ENCODE results near the gene OVCA2.

Gene OVCA2

DNA sequence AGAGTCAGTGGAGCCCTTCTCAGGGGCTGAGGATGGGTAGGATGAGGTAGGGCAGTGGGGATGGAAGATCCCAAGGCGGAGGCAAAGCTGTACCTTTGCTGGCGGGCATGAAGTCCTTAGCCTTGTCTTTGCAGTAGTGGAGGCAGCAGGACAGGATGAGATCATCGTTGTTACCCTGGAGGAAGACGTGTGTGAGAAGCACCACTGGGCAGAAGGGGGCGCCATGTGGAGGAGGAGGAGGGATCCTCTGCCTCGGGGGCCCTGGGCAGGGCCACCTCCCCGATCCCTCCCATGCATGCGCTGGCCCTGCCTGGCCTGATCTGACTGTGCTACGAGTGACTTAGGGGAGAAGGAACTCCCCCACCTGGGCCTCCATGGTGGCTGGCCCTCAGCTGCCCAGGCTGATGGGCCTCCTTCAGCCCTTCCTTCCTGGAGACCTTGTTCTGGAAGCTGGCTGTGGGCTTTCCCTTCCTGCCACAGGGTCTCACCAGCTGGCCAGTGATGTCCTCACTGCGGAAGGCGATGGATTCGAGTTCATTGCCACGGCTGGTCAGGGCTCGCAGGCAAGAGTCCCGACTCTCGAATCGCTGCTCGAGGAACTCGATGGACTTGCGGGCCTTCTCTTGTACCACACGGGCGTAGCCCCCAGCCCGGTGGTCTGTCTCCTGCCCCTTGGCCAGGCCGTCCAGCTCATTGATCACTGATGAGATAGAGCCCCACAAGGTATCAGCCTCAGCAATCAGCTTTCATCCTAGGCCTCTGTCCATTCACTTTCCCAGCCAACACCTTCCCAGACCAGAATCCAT is 23.4 kb downstream of the OVCA2 start:
- DNase-seq (ENCODE audit: low read depth in 2 of 2): peak in 1 of 2 donors; percentile 55

DNA sequence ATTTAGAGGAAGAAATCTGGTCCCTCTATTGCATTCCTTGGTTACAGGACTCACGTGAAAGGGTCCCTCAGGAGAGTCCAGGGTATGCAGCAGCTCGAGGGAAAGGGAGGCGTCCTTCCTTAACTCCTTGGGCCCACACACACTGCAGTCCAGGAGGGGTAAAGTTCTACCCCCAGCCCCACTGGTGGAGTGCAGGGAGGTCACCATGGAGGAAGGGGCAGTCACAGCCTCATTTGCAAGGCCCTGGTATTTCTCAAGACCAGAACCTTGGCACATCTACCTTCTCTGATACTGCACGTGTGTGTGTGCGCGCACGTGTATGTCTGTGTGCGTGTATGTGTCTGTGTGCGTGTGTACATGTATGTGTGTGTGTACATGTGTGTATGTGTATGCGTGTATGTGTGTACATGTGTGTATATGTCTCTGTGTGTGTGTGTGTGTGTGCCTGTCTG is 24.2 kb downstream of the OVCA2 start:
- no peak for DNase-seq (ENCODE audit: low read depth in 2 of 2)

DNA sequence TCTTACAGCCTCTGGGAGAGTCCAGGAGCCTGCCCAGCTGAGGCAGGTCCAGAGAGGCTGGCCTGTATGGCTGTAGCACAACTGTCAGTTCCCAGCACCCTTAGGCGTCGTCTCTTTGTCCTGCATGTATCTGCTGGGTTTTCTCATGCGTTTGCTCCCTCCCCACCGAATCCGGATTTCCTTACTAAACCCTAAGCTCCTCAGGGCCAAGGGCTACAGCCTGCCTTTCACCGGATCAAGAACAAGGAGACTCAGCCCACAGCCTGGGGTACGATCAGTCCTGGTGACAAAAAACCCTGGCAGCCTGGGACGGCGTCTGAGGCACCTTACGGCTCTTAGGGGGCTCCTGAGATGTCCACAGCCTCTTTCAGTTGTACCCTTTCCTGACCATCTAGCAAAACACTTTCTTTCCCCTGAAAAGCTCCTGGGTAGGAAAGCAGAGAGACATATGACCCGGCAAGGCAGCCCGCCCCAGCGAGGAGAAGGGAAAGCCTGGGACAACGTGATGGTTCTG is 25.3 kb downstream of the OVCA2 start:
- no peak for DNase-seq (ENCODE audit: low read depth in 2 of 2)

GRCh38 chr17:2067608-2068024 is 25.8 kb downstream of the OVCA2 start:
- DNase-seq (ENCODE audit: low read depth in 2 of 2): no peak

- no peak for DNase-seq (ENCODE audit: low read depth in 2 of 2)
Measured at GRCh38 chr17:2068031-2068518, 26.3 kb downstream of the OVCA2 start.

DNA sequence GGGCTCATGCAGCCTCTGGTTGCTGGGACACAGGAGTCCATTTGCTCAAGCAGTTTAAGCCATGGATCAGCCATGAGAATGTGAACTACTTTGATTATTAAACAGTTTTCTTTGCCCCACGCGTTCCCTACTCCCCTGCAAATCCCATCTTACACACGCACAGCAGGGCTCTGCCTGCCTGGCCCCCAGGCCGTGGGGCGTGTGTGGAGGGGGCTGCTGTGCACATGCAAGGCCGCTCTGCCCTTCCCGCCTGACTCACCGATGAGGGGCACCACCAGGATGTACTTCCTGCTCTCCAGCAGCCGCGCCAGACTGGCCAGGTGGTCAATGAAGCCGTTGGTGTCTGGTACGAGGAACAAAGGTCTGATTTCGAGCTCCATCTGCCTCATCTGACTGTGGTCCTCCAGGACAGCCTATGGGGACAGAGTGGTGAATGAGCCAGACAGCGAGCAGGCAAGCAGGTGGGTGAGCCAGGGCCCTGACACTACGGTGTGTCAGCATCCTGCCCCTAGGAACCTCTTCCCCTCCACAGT is 26.8 kb downstream of the OVCA2 start:
- no peak for DNase-seq (ENCODE audit: low read depth in 2 of 2)

- DNase-seq (ENCODE audit: low read depth in 2 of 2): no peak
Measured at GRCh38 chr17:2070241-2071023, 28.6 kb downstream of the OVCA2 start.

DNA sequence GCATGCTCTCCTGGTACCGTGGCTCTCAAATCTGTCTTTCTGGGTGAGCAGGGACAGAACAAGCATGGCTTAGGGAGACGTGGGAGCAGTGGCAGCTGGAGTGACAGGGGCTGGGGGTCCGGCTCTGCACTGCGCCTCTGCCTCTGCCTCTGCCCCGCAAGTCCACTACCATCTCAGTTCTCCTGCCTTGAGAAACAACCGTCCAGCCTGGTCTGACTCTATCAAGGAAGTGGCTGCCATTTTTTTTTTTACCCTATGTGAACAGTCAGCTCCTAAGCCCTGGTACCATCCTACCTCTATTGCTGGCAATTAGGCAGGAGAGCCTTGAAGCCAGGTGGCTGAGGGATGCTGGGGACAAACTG is 29.2 kb downstream of the OVCA2 start:
- DNase-seq (ENCODE audit: low read depth in 2 of 2): no peak

GRCh38 chr17:2071455-2072281 is 29.8 kb downstream of the OVCA2 start:
- DNase-seq (ENCODE audit: low read depth in 2 of 2): no peak

DNA sequence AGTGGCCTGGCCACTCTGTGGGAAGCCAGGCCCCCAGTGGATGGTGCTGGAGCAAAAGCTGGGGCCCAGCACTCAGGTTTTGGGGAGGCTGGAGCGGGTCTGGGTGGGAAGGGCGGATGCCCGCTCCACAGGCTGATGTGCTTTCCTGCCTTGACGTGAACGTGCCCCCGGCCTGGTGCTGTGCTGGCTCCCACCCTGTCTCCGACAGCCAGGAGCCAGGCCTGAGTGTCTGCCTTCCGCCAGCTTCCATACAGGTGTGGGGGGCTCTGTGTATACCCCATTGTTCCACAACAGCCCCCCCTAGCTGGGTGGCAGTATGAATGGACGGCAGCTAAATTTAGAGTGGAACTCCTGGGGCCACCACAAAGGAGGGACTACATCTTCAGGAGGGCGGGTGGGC is 33.1 kb downstream of the OVCA2 start:
- DNase-seq (ENCODE audit: low read depth in 2 of 2): no peak

- no peak for DNase-seq (ENCODE audit: low read depth in 2 of 2)
Measured at GRCh38 chr17:2075336-2076086, 33.7 kb downstream of the OVCA2 start.

- DNase-seq (ENCODE audit: low read depth in 2 of 2): no peak
Measured at GRCh38 chr17:2076087-2076984, 34.5 kb downstream of the OVCA2 start.

GRCh38 chr17:2077040-2077439 is 35.2 kb downstream of the OVCA2 start:
- DNase-seq (ENCODE audit: low read depth in 2 of 2): no peak

- DNase-seq (ENCODE audit: low read depth in 2 of 2): no peak
Measured at GRCh38 chr17:2081564-2081963, 39.7 kb downstream of the OVCA2 start.

GRCh38 chr17:2082003-2082781 is 40.4 kb downstream of the OVCA2 start:
- no peak for DNase-seq (ENCODE audit: low read depth in 2 of 2)

DNA sequence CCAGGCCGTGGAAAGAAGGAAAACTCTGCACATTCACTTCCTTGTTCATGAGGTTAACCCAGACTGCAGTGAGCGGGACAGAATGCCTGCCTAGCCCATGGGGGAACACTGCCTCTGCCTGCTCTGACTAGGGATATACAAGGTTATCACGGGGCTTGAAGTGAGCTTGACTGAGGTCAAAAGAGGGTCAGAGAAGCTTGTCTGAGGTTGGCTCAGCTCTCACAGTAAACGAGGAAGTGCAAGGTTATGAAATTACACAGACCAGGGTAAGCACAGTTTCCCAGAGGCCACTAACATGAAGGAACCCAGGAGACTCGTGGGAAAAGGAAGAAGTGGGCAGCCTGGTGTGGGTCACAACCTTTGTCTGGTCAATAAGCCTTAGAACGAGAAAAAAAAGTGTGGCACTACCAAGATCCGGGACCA is 41.8 kb downstream of the OVCA2 start:
- no peak for DNase-seq (ENCODE audit: low read depth in 2 of 2)

DNA sequence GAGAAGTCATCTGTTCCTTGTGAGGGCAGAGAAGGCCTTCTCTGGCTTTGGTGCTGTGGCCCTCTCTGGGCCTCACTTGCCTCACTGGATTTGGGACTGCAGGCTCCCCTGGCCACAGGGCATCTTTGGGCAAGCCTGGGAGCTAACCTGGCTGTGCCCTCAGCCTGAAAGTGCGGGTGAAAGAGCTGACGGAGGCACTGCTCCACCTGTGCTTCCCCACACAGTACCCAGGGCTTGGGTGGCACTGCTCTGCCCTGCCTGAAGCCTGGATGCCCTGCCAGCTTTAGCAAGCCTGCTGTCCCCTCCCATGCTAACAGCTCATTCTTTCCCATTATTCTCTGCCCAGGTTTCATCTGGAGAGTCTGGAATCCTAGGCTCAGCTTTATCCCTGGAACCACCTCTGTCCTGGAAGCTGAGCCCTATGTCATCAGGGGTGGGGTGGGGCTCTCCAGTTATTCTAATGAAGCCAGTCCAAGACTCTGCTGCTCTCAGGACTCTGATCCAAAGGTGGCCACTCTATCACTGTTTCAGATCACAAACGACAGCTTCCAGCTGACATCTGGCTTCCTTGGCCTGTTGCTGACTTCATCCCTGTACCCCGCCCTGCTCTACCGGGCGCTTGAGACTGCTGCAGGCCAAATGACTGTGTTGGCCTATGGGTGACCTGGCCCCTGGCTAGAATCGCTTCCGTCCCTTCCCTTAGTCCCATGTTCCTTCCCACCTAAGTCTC is 42.4 kb downstream of the OVCA2 start:
- no peak for DNase-seq (ENCODE audit: low read depth in 2 of 2)
